Liver (tissue), 3 donors: ENCODE results near the gene PRLHR.

Source experiments
- ATF3 ChIP-seq: IDR thresholded peaks from 2 replicates; pipeline ENCODE4 v1.6.1; 2016; ENCODE audit warnings: antibody characterized with exemption
- EGR1 ChIP-seq, 2 donors: IDR thresholded peaks; 2 replicates each; pipeline ENCODE4 v1.6.1; 2016 to 2018; ENCODE audit warnings: antibody characterized with exemption in 2 of 2, low read depth in 2 of 2
- MAX ChIP-seq: IDR thresholded peaks from 2 replicates; pipeline ENCODE4 v1.6.1; 2016; ENCODE audit warnings: antibody characterized with exemption
- RAD21 ChIP-seq, 2 donors: IDR thresholded peaks; 2 replicates each; pipeline ENCODE4 v1.6.1; 2016; ENCODE audit warnings: antibody characterized with exemption in 2 of 2, mild to moderate bottlenecking in 2 of 2
- RXRA ChIP-seq, 2 donors: IDR thresholded peaks; 2 replicates each; pipeline ENCODE4 v1.6.1; 2017 to 2018; ENCODE audit warnings: antibody characterized with exemption in 2 of 2, mild to moderate bottlenecking in 1 of 2
- TAF1 ChIP-seq: conservative IDR thresholded peaks from 2 replicates; pipeline ENCODE4 v1.6.1; 2016; ENCODE audit warnings: antibody characterized with exemption, mild to moderate bottlenecking
- YY1 ChIP-seq: IDR thresholded peaks from 2 replicates; pipeline ENCODE4 v1.6.1; 2016; ENCODE audit warnings: antibody characterized with exemption, mild to moderate bottlenecking
- TF ChIP-seq, protein P1 (sequence below): fragments of 150-350 bp; IDR thresholded peaks from 2 replicates; pipeline ENCODE4 v1.5.1; 2017; ENCODE audit warnings: improper control_type of control experiment, low read depth, low read length; ENCODE audit not compliant: missing input control
- TF ChIP-seq, protein P2 (sequence below): IDR thresholded peaks from 2 replicates; pipeline ENCODE4 v1.6.1; 2016; ENCODE audit warnings: antibody characterized with exemption, mild to moderate bottlenecking
- donor health status: healthy.
- donor health status: healthy.

DNA sequence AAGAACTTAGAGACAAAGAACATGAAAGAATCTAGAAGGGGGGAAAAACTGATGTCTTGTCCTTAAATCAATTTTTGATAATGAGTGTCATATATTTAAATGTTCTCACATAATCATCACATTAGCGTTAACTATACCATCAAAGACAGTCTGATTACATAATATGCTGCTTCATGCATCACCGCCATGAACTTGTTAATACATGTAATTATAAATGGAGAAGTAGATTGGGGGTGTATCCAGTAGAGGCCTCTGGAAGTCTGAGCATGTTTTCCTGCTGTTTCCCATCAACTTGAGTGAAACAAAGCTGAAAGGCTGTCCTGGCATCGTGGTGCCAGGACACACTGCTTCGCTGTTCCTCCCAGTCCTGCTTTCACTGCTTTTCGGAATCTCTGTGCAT, 48.2 kb downstream of the PRLHR start:
- TF ChIP-seq, protein P1, sequence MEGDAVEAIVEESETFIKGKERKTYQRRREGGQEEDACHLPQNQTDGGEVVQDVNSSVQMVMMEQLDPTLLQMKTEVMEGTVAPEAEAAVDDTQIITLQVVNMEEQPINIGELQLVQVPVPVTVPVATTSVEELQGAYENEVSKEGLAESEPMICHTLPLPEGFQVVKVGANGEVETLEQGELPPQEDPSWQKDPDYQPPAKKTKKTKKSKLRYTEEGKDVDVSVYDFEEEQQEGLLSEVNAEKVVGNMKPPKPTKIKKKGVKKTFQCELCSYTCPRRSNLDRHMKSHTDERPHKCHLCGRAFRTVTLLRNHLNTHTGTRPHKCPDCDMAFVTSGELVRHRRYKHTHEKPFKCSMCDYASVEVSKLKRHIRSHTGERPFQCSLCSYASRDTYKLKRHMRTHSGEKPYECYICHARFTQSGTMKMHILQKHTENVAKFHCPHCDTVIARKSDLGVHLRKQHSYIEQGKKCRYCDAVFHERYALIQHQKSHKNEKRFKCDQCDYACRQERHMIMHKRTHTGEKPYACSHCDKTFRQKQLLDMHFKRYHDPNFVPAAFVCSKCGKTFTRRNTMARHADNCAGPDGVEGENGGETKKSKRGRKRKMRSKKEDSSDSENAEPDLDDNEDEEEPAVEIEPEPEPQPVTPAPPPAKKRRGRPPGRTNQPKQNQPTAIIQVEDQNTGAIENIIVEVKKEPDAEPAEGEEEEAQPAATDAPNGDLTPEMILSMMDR, result no peak
- TF ChIP-seq EGR1 (IDR thresholded peaks at IDR 0.05; ENCODE audit: low read depth in 2 of 2) (no peak), TAF1 (no peak), MAX (no peak), RAD21 (IDR thresholded peaks at IDR 0.05) (no peak), ATF3 (no peak), RXRA (IDR thresholded peaks at IDR 0.05) (no peak), YY1 (no peak)
- TF ChIP-seq, protein P2, sequence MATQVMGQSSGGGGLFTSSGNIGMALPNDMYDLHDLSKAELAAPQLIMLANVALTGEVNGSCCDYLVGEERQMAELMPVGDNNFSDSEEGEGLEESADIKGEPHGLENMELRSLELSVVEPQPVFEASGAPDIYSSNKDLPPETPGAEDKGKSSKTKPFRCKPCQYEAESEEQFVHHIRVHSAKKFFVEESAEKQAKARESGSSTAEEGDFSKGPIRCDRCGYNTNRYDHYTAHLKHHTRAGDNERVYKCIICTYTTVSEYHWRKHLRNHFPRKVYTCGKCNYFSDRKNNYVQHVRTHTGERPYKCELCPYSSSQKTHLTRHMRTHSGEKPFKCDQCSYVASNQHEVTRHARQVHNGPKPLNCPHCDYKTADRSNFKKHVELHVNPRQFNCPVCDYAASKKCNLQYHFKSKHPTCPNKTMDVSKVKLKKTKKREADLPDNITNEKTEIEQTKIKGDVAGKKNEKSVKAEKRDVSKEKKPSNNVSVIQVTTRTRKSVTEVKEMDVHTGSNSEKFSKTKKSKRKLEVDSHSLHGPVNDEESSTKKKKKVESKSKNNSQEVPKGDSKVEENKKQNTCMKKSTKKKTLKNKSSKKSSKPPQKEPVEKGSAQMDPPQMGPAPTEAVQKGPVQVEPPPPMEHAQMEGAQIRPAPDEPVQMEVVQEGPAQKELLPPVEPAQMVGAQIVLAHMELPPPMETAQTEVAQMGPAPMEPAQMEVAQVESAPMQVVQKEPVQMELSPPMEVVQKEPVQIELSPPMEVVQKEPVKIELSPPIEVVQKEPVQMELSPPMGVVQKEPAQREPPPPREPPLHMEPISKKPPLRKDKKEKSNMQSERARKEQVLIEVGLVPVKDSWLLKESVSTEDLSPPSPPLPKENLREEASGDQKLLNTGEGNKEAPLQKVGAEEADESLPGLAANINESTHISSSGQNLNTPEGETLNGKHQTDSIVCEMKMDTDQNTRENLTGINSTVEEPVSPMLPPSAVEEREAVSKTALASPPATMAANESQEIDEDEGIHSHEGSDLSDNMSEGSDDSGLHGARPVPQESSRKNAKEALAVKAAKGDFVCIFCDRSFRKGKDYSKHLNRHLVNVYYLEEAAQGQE, result no peak
